Osteoblast (primary cell): Measurements from ENCODE around the gene CARD19. TPM values are rescaled to one million over a fixed set of nuclear protein-coding genes. Genes with fewer than 3 reads are reported as not detected.

Source experiments
- DNase-seq: peaks from one replicate; pipeline ENCODE4 v3.0.0; 2011; ENCODE audit warnings: low spot score, mixed read lengths; ENCODE audit not compliant: insufficient read length; ENCODE audit errors: missing footprints
- H2AFZ ChIP-seq: 2 replicates; pipeline ENCODE4 v1.6.0; 2011; ENCODE audit warnings: mild to moderate bottlenecking, low read length
- H3K27ac ChIP-seq: 2 replicates; pipeline ENCODE4 v1.5.1; 2011; ENCODE audit warnings: mild to moderate bottlenecking, low read depth, low read length, moderate library complexity
- H3K27me3 ChIP-seq: 2 replicates; pipeline ENCODE4 v1.6.0; 2012; ENCODE audit warnings: mild to moderate bottlenecking, control low read depth, inconsistent platforms, low read length, moderate library complexity; ENCODE audit not compliant: insufficient read depth
- H3K36me3 ChIP-seq: 2 replicates; pipeline ENCODE4 v1.5.1; 2011; ENCODE audit warnings: mild to moderate bottlenecking, low read length, control low read depth, moderate library complexity; ENCODE audit not compliant: insufficient read depth
- H3K4me1 ChIP-seq: 2 replicates; pipeline ENCODE4 v1.5.1; 2011; ENCODE audit warnings: mild to moderate bottlenecking, low read length, control low read depth, moderate library complexity; ENCODE audit not compliant: insufficient read depth
- H3K4me2 ChIP-seq: 2 replicates; pipeline ENCODE4 v1.6.0; 2011; ENCODE audit warnings: mild to moderate bottlenecking, low read length; ENCODE audit not compliant: insufficient read depth
- H3K4me3 ChIP-seq: fragments of 200-600 bp; sonication (generic); 3 replicates; pipeline ENCODE4 v1.5.1; 2012; ENCODE audit warnings: mild to moderate bottlenecking, low read length, inconsistent platforms; ENCODE audit not compliant: insufficient read depth
- H3K79me2 ChIP-seq: 2 replicates; pipeline ENCODE4 v1.6.0; 2012; ENCODE audit warnings: mild to moderate bottlenecking, low read length, control low read depth, inconsistent platforms; ENCODE audit not compliant: insufficient read depth
- H3K9me3 ChIP-seq: 2 replicates; pipeline ENCODE4 v1.5.1; 2011; ENCODE audit warnings: low read depth, low read length, control low read depth
- H4K20me1 ChIP-seq: 2 replicates; pipeline ENCODE4 v1.6.0; 2012; ENCODE audit warnings: mild to moderate bottlenecking, low read length, control low read depth; ENCODE audit not compliant: insufficient read depth
- total RNA-seq: library from RNA; depleted of rRNA; stranded (reverse); fragments of >200 nt; gene quantifications from 2 replicates; pipeline ENCODE4 v1.2.3, GENCODE V29; 2012
- TF ChIP-seq, protein P1 (sequence below): IDR thresholded peaks from 2 replicates; pipeline ENCODE4 v1.5.1; 2011; ENCODE audit warnings: mild to moderate bottlenecking, low read depth, low read length, moderate library complexity; ENCODE audit errors: extremely low read depth

CARD19 gene
- total RNA-seq, 1 donor = 38.4 TPM

DNA sequence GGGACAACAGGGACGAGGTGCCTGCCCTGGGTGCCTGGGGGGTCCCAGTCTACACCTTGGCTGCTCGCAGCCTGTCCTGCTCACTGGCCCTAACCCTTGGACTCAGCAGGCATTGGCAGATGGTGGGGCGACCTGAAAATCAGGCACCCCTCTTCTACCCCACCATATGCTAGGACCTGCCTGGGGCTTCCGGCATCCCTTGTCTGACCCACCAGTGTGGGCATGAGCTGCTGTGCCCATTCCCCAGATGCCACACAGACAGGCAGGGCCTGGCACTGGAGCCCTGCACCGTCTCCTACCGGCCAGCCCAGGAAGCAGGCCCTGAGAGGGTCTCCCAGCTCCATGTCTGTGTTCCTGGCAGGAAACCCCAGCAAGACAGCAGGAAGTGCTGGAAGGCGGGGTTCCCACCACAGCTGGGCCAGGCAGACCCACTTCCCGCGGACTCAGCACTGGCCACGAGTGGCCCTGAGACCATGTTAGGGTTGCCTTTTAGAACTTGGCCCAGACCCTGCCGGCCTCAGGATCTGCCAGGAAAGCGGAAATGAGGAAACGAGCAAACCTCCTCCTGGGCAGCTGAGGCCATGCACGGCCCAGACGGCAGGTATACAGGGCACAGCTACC lies 35.0 kb downstream of the CARD19 start:
- peaks cover 43% of the 10 kb centered on the region for H4K20me1 ChIP-seq
- H3K9me3 ChIP-seq = no peaks in the 10 kb centered on the region
- peak; percentile 81 for DNase-seq
- H3K4me3 ChIP-seq = no peak overlapping the region
- no peak overlapping the region for H3K4me2 ChIP-seq
- H3K27ac ChIP-seq = no peak overlapping the region
- no peaks in the 10 kb centered on the region for H3K36me3 ChIP-seq
- TF ChIP-seq, protein P1, sequence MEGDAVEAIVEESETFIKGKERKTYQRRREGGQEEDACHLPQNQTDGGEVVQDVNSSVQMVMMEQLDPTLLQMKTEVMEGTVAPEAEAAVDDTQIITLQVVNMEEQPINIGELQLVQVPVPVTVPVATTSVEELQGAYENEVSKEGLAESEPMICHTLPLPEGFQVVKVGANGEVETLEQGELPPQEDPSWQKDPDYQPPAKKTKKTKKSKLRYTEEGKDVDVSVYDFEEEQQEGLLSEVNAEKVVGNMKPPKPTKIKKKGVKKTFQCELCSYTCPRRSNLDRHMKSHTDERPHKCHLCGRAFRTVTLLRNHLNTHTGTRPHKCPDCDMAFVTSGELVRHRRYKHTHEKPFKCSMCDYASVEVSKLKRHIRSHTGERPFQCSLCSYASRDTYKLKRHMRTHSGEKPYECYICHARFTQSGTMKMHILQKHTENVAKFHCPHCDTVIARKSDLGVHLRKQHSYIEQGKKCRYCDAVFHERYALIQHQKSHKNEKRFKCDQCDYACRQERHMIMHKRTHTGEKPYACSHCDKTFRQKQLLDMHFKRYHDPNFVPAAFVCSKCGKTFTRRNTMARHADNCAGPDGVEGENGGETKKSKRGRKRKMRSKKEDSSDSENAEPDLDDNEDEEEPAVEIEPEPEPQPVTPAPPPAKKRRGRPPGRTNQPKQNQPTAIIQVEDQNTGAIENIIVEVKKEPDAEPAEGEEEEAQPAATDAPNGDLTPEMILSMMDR = no peak
- H3K27me3 ChIP-seq = no peaks in the 10 kb centered on the region
- H2AFZ ChIP-seq = no peak overlapping the region
- peaks cover 19% of the 10 kb centered on the region for H3K4me1 ChIP-seq
- H3K79me2 ChIP-seq = peaks cover 44% of the 10 kb centered on the region

DNA sequence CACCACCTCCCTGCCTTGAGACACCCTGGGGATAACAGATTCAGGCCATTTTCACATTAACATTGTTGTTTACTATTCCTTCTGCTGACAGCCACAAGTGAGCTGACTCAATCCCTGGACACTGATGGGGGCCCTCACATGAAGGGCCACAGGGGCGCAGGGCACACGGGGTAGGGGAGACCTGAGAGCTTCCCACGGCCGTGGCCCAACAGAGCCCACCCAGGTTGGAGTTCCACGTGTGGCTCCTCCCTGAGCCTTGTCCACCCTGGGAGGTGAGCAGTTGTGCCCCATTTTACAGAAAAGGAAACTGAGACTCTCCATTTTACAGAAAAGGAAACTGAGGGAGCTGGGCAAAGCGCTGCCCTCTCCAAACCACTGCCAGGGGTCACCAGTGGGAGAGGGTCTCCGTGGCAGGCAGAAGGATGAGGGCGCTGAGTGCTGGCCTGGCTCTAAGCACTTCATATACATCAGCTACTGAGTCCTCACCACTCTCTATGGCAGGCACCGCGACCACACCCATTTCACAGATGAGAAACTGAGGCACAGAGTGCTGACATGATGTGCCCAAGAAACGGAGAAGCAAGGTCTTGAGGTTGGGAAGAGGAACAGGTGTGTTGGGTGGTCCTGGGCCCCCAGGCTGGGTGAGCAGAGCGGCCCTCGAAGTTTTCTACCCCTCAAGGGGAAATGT lies 35.7 kb downstream of the CARD19 start:
- Histone ChIP-seq H3K36me3 (no peaks in the 10 kb centered on the region), H3K79me2 (peaks cover 42% of the 10 kb centered on the region), H4K20me1 (peaks cover 42% of the 10 kb centered on the region), H3K4me2 (no peak overlapping the region), H3K27ac (no peak overlapping the region), H3K4me3 (no peak overlapping the region), H3K9me3 (no peaks in the 10 kb centered on the region), H3K4me1 (peaks cover 19% of the 10 kb centered on the region), H3K27me3 (no peaks in the 10 kb centered on the region), H2AFZ (no peak overlapping the region)
- TF ChIP-seq, protein P1 = no peak
- peak; percentile 31 for DNase-seq

DNA sequence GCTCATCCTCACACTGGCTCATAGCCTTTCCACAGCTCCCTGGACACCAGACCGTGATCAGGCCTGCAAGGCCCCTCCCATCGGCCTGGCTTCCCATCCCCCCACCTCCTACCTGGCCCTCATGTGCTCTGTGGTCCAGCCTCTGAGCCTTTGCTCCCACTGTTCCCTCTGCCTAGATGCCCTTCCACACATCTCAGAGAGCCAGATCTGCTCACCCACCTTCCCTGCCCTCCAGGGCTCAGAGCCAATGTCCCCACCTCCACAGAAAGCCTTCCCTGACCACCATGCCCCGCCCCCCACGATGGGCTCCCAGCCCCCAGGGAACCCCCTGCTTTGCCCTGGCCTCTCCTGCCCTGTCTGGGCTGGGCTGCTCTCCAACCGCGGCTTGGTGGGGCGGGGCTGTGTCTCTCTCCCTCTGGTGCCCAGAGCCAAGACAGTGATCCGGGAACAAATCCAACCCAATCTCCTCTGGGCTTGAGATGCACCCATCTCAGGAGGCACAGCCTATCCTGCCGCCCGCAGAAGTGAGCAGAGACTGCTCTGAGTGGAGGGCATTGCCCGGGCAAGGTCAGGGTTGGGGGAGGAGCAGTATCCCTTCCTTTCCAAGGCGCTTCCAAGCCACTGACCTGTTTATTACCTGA lies 36.4 kb downstream of the CARD19 start:
- TF ChIP-seq, protein P1 = no peak
- Histone ChIP-seq H3K27me3 (no peaks in the 10 kb centered on the region), H2AFZ (peak overlapping the region; percentile 42), H3K4me1 (peaks cover 19% of the 10 kb centered on the region), H3K27ac (peak overlapping the region; percentile 96), H3K9me3 (no peaks in the 10 kb centered on the region), H3K79me2 (peaks cover 36% of the 10 kb centered on the region), H3K36me3 (no peaks in the 10 kb centered on the region), H3K4me2 (peak overlapping the region; percentile 94), H3K4me3 (peak overlapping the region; percentile 82), H4K20me1 (peaks cover 35% of the 10 kb centered on the region)
- peak; percentile 96 for DNase-seq
